ENCODE measurements around the gene RAI14.
"Not testable (repeated sequence)": the region's sequence is repeated elsewhere in the genome, so short reads cannot be mapped to it uniquely, and the experiment has no call there.

The RAI14 gene

DNA sequence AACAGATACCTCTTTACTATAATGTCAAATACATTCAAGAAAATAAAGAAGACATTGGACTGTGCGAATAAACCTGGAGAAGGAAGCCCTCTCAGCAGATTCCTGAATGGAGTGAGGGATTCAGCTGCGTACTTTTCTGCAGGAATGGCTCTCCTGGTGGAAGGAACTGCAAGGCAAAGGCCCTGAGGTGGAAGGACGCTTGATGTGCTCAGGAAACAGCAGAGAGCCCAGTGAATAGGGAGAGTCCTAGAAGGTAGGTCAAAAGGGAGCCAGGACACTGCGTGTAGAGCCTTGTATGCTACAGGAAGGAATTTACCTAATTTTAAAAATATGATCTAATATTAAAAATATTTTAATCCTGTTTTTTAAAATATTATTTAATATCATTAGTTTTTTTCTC lies 114.4 kb downstream of the RAI14 start:
- no peak for DNase-seq (ENCODE audit: low read depth in 2 of 2)

DNA sequence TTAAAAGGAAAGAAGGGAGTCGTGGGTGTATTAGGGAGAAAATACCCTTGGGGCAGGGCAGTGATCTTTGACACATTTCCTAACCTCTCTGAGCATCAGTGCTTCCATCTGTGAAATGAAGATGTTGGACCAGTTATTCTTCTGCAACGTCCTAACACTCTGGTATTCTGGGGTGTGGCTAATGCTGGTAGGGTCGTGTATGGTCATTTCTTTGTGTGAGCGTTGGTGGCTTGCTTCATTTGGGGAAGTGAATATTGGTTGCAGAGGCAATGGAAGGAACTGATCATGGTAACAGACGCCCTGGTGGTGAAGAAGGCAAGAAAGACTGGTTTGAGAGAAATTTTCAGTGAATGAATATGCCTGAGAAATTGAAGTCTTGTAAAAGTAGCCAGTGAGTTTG lies 114.9 kb downstream of the RAI14 start:
- DNase-seq (ENCODE audit: low read depth in 2 of 2) = no peak

GRCh38 chr5:34772267-34773098 lies 116.4 kb downstream of the RAI14 start:
- no peak for DNase-seq (ENCODE audit: low read depth in 2 of 2)

- no peak for DNase-seq (ENCODE audit: low read depth in 2 of 2)
Observed at GRCh38 chr5:34774139-34774538, 118.0 kb downstream of the RAI14 start.

- DNase-seq (ENCODE audit: low read depth in 2 of 2) = not testable (repeated sequence)
Observed at GRCh38 chr5:34774678-34775077, 118.5 kb downstream of the RAI14 start.

- DNase-seq (ENCODE audit: low read depth in 2 of 2) = no peak
Observed at GRCh38 chr5:34775886-34776285, 119.8 kb downstream of the RAI14 start.

- DNase-seq (ENCODE audit: low read depth in 2 of 2) = no peak
Observed at GRCh38 chr5:34778091-34778850, 122.1 kb downstream of the RAI14 start.

DNA sequence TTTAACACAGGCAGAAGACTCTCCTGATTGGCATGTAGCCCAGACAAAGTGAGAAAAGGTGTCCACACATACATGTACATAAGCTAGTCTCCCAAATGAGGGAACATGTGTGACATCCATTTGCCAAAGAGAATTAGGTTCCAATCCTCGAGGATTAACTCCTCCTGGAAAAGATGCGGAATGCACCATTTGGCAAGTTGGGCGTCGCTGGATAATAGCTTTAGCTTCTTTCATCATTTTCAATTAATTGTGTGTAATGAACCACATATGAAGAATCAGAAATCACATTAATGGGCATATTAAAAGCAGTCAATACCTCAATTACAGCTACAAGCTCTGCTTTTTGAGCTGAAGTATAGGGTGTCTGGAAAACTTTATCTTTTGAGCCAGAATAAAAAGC lies 127.8 kb downstream of the RAI14 start:
- not testable (repeated sequence) for DNase-seq (ENCODE audit: low read depth in 2 of 2)

- no peak for DNase-seq (ENCODE audit: low read depth in 2 of 2)
Observed at GRCh38 chr5:34787035-34787434, 130.9 kb downstream of the RAI14 start.

- no peak for DNase-seq (ENCODE audit: low read depth in 2 of 2)
Observed at GRCh38 chr5:34789021-34789531, 132.9 kb downstream of the RAI14 start.

DNA sequence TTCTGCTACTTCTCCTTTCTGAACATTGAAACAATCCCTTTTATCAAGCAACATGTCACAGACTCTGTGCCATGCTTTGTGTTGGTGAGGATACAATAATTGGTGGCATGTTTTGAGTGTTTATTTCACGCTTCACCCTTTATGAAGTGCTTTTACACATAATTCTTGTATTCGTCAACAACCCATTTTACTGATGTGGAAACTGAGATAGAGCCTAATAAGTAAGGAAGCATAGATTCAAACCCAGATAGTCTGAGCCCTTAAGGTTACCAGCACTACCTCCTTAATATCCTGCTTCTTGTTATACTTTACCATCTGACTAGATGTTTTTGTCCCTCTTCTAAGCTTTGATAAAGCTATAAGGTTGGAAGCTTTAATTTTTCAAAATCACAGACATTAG lies 133.5 kb downstream of the RAI14 start:
- no peak for DNase-seq (ENCODE audit: low read depth in 2 of 2)

DNA sequence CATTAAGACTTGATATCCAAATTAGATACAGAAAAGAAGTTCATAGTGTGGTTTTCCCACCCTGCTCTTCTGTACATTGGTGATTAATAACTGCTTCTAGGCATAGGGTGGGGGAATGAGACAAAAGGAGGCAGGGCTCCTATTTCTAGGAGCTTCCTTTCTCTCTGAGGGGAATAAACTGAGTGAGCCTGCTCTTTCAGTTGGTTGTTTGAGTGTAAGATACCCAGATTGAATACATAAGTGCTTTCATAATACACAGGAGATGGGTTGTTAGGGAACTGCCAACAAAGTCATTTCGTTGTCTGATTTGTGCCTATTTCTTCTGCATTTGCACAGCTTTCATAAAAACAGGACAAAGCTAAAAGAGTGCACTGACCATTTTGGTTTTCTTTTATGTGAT lies 133.9 kb downstream of the RAI14 start:
- no peak for DNase-seq (ENCODE audit: low read depth in 2 of 2)

DNA sequence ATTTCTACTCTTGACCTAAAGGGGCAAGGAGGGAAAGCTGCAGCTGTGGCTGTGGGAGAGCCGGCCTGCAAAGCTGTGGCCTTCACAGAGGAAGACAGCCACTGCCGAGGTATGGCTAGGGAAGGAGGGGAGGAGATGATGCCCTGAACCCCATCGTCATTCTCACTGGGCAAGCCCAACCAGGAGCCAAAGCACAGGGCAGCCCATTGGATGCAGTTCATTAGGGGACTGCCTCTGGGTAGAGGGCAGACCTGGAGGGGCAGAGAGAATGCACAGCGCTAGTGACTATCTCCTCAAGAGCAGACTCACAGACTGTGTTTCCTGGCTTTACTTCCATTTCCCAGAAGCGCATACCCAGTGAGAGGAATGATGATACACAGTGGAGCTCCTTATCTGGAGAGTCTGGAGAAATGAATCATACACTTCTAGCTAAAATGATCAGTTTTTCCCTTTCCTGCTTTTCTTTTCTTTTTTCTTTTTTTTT lies 135.7 kb downstream of the RAI14 start:
- no peak for DNase-seq (ENCODE audit: low read depth in 2 of 2)

GRCh38 chr5:34802834-34803563 lies 146.9 kb downstream of the RAI14 start:
- DNase-seq (ENCODE audit: low read depth in 2 of 2) = no peak

- no peak for DNase-seq (ENCODE audit: low read depth in 2 of 2)
Observed at GRCh38 chr5:34803974-34804732, 148.0 kb downstream of the RAI14 start.

GRCh38 chr5:34804913-34805312 lies 148.8 kb downstream of the RAI14 start:
- no peak for DNase-seq (ENCODE audit: low read depth in 2 of 2)

GRCh38 chr5:34806532-34806931 lies 150.4 kb downstream of the RAI14 start:
- no peak for DNase-seq (ENCODE audit: low read depth in 2 of 2)

GRCh38 chr5:34811706-34812105 lies 155.6 kb downstream of the RAI14 start:
- no peak for DNase-seq (ENCODE audit: low read depth in 2 of 2)

DNA sequence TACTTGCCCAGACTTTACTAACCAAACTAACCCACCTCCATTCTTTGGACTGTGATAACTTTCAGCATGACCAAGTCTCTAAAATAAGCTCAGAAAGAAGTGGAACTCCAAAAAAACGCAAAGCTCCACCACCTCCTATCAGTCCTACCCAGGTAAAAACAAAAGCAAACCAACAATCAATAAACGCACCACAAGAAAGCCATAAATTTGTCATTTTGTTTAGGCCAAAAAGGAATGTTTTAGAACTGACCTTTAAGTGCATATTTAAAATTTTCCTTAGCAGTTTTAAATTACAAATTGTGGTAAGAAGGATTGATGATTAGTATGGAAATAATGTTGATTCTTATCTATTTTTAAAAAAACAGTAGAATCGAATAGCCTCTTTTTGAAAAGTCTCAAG lies 157.4 kb downstream of the RAI14 start:
- no peak for DNase-seq (ENCODE audit: low read depth in 2 of 2)

GRCh38 chr5:34817558-34818351 lies 161.6 kb downstream of the RAI14 start:
- DNase-seq (ENCODE audit: low read depth in 2 of 2) = no peak

Measured in stimulated activated CD4-positive, alpha-beta T cell treated with anti-CD3 and anti-CD28 coated beads, Interleukin-1b, Interleukin-23, amount 100 ng/mL, for 1 hour (primary cell).